Fibroblast of lung (primary cell): ENCODE data around the gene COPS4. TPM values are rescaled to one million over a fixed set of nuclear protein-coding genes. Genes with fewer than 3 reads are reported as not detected.

ENCODE experiments used
- DNase-seq, 2 donors: peaks; one replicate each; pipeline versions ENCODE4 v3.0.0 to v3.0.0-alpha.2; 2010; ENCODE audit warnings: low read depth in 2 of 2
- H2AFZ ChIP-seq: 2 replicates; pipeline ENCODE4 v1.5.1; 2012; ENCODE audit warnings: low read length, control low read depth, inconsistent platforms
- H3K27ac ChIP-seq: 2 replicates; pipeline ENCODE4 v1.5.1; 2011; ENCODE audit warnings: low read length, control low read depth; ENCODE audit not compliant: insufficient read depth
- H3K27me3 ChIP-seq: 2 replicates; pipeline ENCODE4 v1.5.1; 2011; ENCODE audit warnings: mild to moderate bottlenecking, low read length; ENCODE audit not compliant: control insufficient read depth, insufficient read depth
- H3K36me3 ChIP-seq: 2 replicates; pipeline ENCODE4 v1.5.1; 2011; ENCODE audit warnings: low read length; ENCODE audit not compliant: control insufficient read depth, insufficient read depth
- H3K4me1 ChIP-seq: 2 replicates; pipeline ENCODE4 v1.5.1; 2011; ENCODE audit warnings: low read length; ENCODE audit not compliant: control insufficient read depth, insufficient read depth; ENCODE audit errors: extremely low read depth
- H3K4me2 ChIP-seq: 2 replicates; pipeline ENCODE4 v1.5.1; 2011; ENCODE audit warnings: low read length, control low read depth; ENCODE audit not compliant: insufficient read depth; ENCODE audit errors: extremely low read depth
- H3K4me3 ChIP-seq, 4 experiments: fragments of 200-600 bp in 1 of 4; sonication (generic) in 1 of 4; replicated peaks in 1 of 4; 2 replicates each; pipeline ENCODE4 v1.5.1; 2011 to 2016; ENCODE audit warnings: low read length in 4 of 4, low read depth in 3 of 4, mild to moderate bottlenecking in 3 of 4, control low read depth in 2 of 4, inconsistent platforms in 1 of 4, mixed read lengths in 1 of 4; ENCODE audit not compliant: insufficient read depth in 1 of 4; ENCODE audit errors: control extremely low read depth in 1 of 4
- H3K79me2 ChIP-seq: 2 replicates; pipeline ENCODE4 v1.5.1; 2012; ENCODE audit warnings: mild to moderate bottlenecking, low read length, inconsistent platforms; ENCODE audit not compliant: control insufficient read depth, insufficient read depth
- H3K9ac ChIP-seq: 2 replicates; pipeline ENCODE4 v1.5.1; 2011; ENCODE audit warnings: mild to moderate bottlenecking, low read length, control low read depth; ENCODE audit not compliant: insufficient read depth
- H3K9me3 ChIP-seq: 2 replicates; pipeline ENCODE4 v1.5.1; 2012; ENCODE audit warnings: low read depth, low read length; ENCODE audit not compliant: control insufficient read depth, insufficient read depth
- H4K20me1 ChIP-seq: 2 replicates; pipeline ENCODE4 v1.5.1; 2011; ENCODE audit warnings: low read length; ENCODE audit not compliant: control insufficient read depth, insufficient read depth; ENCODE audit errors: extremely low read depth
- CTCF ChIP-seq, 2 donors: IDR thresholded peaks in 1 of 2; conservative IDR thresholded peaks in 1 of 2; 1 replicate in 1 of 2; 2 replicates in 1 of 2; pipeline ENCODE4 v1.5.1; 2011 to 2012; ENCODE audit warnings: low read length in 2 of 2, control low read depth in 1 of 2, inconsistent platforms in 1 of 2, low read depth in 1 of 2, mild to moderate bottlenecking in 1 of 2
- EZH2 ChIP-seq: IDR thresholded peaks from 2 replicates; pipeline ENCODE4 v1.5.1; 2012; ENCODE audit warnings: low read length, control low read depth, mild to moderate bottlenecking; ENCODE audit errors: missing control alignments
- polyA plus RNA-seq, 2 donors: library from polyadenylated mRNA; depleted of rRNA in 1 of 2; stranded (reverse) in 1 of 2; unstranded in 1 of 2; fragments of >200 nt; gene quantifications; 2 replicates each; pipeline ENCODE4 v1.2.1, GENCODE V29; 2011 to 2012; ENCODE audit warnings: missing spikeins in 1 of 2
- total RNA-seq: library from RNA; depleted of rRNA; stranded (reverse); fragments of >200 nt; gene quantifications from 2 replicates; pipeline ENCODE4 v1.2.1, GENCODE V29; 2014

Gene COPS4
- total and polyA plus RNA-seq, 2 donors (not counting 1 experiment from before 2014, with no cell fraction given) = 82.3 to 128 TPM

- Histone ChIP-seq H3K79me2 (peaks cover 34% of the 10 kb centered on the region), H4K20me1 (no peaks in the 10 kb centered on the region), H3K36me3 (no peaks in the 10 kb centered on the region), H2AFZ (peak overlapping the region; percentile 12), H3K27me3 (no peaks in the 10 kb centered on the region), H3K27ac (peak overlapping the region; percentile 46), H3K4me3 (peak overlapping the region in 2 of 4 experiments; percentile 3 to 45), H3K4me1 (peaks cover 4% of the 10 kb centered on the region), H3K4me2 (peak overlapping the region; percentile 64), H3K9ac (no peak overlapping the region), H3K9me3 (no peaks in the 10 kb centered on the region)
- DNase-seq = peak; percentile 19 to 32
- TF ChIP-seq CTCF (conservative IDR thresholded peaks at IDR 0.05 in 1 of 2, IDR thresholded peaks at IDR 0.05 in 1 of 2; ENCODE audit: low read depth in 1 of 2, low read length in 2 of 2) (no peak), EZH2 (no peak)
These were observed 45.2 kb upstream of the COPS4 start for GRCh38 chr4:82989575-82990429.

GRCh38 chr4:82994834-82995233 lies 40.1 kb upstream of the COPS4 start:
- Histone ChIP-seq H3K9me3 (no peaks in the 10 kb centered on the region), H3K4me1 (peaks cover 1% of the 10 kb centered on the region), H3K27ac (no peak overlapping the region), H3K9ac (no peak overlapping the region), H2AFZ (no peak overlapping the region), H3K36me3 (no peaks in the 10 kb centered on the region), H3K4me2 (no peak overlapping the region), H3K4me3 (no peak overlapping the region), H3K79me2 (peaks cover 43% of the 10 kb centered on the region), H4K20me1 (no peaks in the 10 kb centered on the region), H3K27me3 (no peaks in the 10 kb centered on the region)
- no peak for DNase-seq
- TF ChIP-seq CTCF (conservative IDR thresholded peaks at IDR 0.05 in 1 of 2, IDR thresholded peaks at IDR 0.05 in 1 of 2; ENCODE audit: low read depth in 1 of 2, low read length in 2 of 2) = no peak

- Histone ChIP-seq H3K4me1 (no peaks in the 10 kb centered on the region), H3K4me3 (no peak overlapping the region), H4K20me1 (no peaks in the 10 kb centered on the region), H3K36me3 (no peaks in the 10 kb centered on the region), H3K9ac (no peak overlapping the region), H3K4me2 (no peak overlapping the region), H3K79me2 (peaks cover 59% of the 10 kb centered on the region), H3K27me3 (no peaks in the 10 kb centered on the region), H2AFZ (no peak overlapping the region), H3K27ac (no peak overlapping the region), H3K9me3 (no peaks in the 10 kb centered on the region)
- TF ChIP-seq EZH2 = no peak
- no peak for TF ChIP-seq CTCF (conservative IDR thresholded peaks at IDR 0.05 in 1 of 2, IDR thresholded peaks at IDR 0.05 in 1 of 2; ENCODE audit: low read depth in 1 of 2, low read length in 2 of 2)
- no peak for DNase-seq
These were observed 36.1 kb upstream of the COPS4 start for GRCh38 chr4:82998898-82999297.
